ENCODE results near the gene HSPG2.
A peak's percentile ranks its signal among the peaks of the same experiment; 100 is the strongest.

The HSPG2 gene

GRCh38 chr1:21966247-21967000, 29.3 kb upstream of the HSPG2 start:
- H3K4me3 Mint-ChIP-seq, result no peak overlapping the region
- no peak overlapping the region for H3K27ac Mint-ChIP-seq
- no peaks in the 10 kb centered on the region for H3K27me3 Mint-ChIP-seq
- H3K36me3 Mint-ChIP-seq (ENCODE audit: low read depth), result no peaks in the 10 kb centered on the region
- H3K4me1 Mint-ChIP-seq (ENCODE audit: low read depth), result peaks cover 5% of the 10 kb centered on the region
- H3K9me3 Mint-ChIP-seq, result no peaks in the 10 kb centered on the region
- no peak for DNase-seq

GRCh38 chr1:21963477-21964217, 26.5 kb upstream of the HSPG2 start:
- Mint-ChIP-seq H3K9me3 (no peaks in the 10 kb centered on the region), H3K36me3 (ENCODE audit: low read depth) (no peaks in the 10 kb centered on the region), H3K4me3 (no peak overlapping the region), H3K27ac (peak overlapping the region; percentile 45), H3K4me1 (ENCODE audit: low read depth) (peaks cover 5% of the 10 kb centered on the region), H3K27me3 (no peaks in the 10 kb centered on the region)
- peak; percentile 90 for DNase-seq

GRCh38 chr1:21961799-21962198, 24.7 kb upstream of the HSPG2 start:
- Mint-ChIP-seq H3K4me3 (no peak overlapping the region), H3K36me3 (ENCODE audit: low read depth) (no peaks in the 10 kb centered on the region), H3K27ac (no peak overlapping the region), H3K9me3 (no peaks in the 10 kb centered on the region), H3K4me1 (ENCODE audit: low read depth) (peaks cover 21% of the 10 kb centered on the region), H3K27me3 (no peaks in the 10 kb centered on the region)
- DNase-seq, result no peak

- Mint-ChIP-seq H3K27me3 (no peaks in the 10 kb centered on the region), H3K27ac (no peak overlapping the region), H3K36me3 (ENCODE audit: low read depth) (no peaks in the 10 kb centered on the region), H3K4me3 (no peak overlapping the region), H3K4me1 (ENCODE audit: low read depth) (peaks cover 26% of the 10 kb centered on the region), H3K9me3 (no peaks in the 10 kb centered on the region)
- no peak for DNase-seq
These were observed 24.2 kb upstream of the HSPG2 start for GRCh38 chr1:21961337-21961736.

GRCh38 chr1:21956720-21957552, 19.8 kb upstream of the HSPG2 start:
- Mint-ChIP-seq H3K27ac (peak overlapping the region; percentile 93), H3K9me3 (no peaks in the 10 kb centered on the region), H3K27me3 (no peaks in the 10 kb centered on the region), H3K4me3 (peak overlapping the region; percentile 55), H3K4me1 (ENCODE audit: low read depth) (peaks cover 26% of the 10 kb centered on the region), H3K36me3 (ENCODE audit: low read depth) (no peaks in the 10 kb centered on the region)
- peak; percentile 65 for DNase-seq

- Mint-ChIP-seq H3K27me3 (no peaks in the 10 kb centered on the region), H3K4me1 (ENCODE audit: low read depth) (peaks cover 26% of the 10 kb centered on the region), H3K4me3 (no peak overlapping the region), H3K36me3 (ENCODE audit: low read depth) (no peaks in the 10 kb centered on the region), H3K9me3 (no peaks in the 10 kb centered on the region), H3K27ac (no peak overlapping the region)
- DNase-seq, result no peak
These were observed 18.6 kb upstream of the HSPG2 start for GRCh38 chr1:21955501-21956281.

- peaks cover 26% of the 10 kb centered on the region for H3K4me1 Mint-ChIP-seq (ENCODE audit: low read depth)
- no peaks in the 10 kb centered on the region for H3K36me3 Mint-ChIP-seq (ENCODE audit: low read depth)
- H3K4me3 Mint-ChIP-seq, result no peak overlapping the region
- no peak for DNase-seq
- H3K27me3 Mint-ChIP-seq, result no peaks in the 10 kb centered on the region
- no peaks in the 10 kb centered on the region for H3K9me3 Mint-ChIP-seq
- H3K27ac Mint-ChIP-seq, result no peak overlapping the region
These were observed 17.9 kb upstream of the HSPG2 start for GRCh38 chr1:21955058-21955457.

- Mint-ChIP-seq H3K4me1 (ENCODE audit: low read depth) (peaks cover 20% of the 10 kb centered on the region), H3K9me3 (no peaks in the 10 kb centered on the region), H3K4me3 (no peak overlapping the region), H3K36me3 (ENCODE audit: low read depth) (no peaks in the 10 kb centered on the region), H3K27me3 (no peaks in the 10 kb centered on the region), H3K27ac (no peak overlapping the region)
- no peak for DNase-seq
These were observed 15.8 kb upstream of the HSPG2 start for GRCh38 chr1:21952786-21953520.

GRCh38 chr1:21951226-21951870, 14.2 kb upstream of the HSPG2 start:
- Mint-ChIP-seq H3K27me3 (no peaks in the 10 kb centered on the region), H3K36me3 (ENCODE audit: low read depth) (no peaks in the 10 kb centered on the region), H3K9me3 (no peaks in the 10 kb centered on the region), H3K4me3 (no peak overlapping the region), H3K27ac (no peak overlapping the region), H3K4me1 (ENCODE audit: low read depth) (peaks cover 6% of the 10 kb centered on the region)
- DNase-seq, result no peak

- no peaks in the 10 kb centered on the region for H3K9me3 Mint-ChIP-seq
- no peaks in the 10 kb centered on the region for H3K27me3 Mint-ChIP-seq
- no peak overlapping the region for H3K4me3 Mint-ChIP-seq
- H3K27ac Mint-ChIP-seq, result no peak overlapping the region
- peaks cover 2% of the 10 kb centered on the region for H3K4me1 Mint-ChIP-seq (ENCODE audit: low read depth)
- DNase-seq, result no peak
- no peaks in the 10 kb centered on the region for H3K36me3 Mint-ChIP-seq (ENCODE audit: low read depth)
These were observed 13.6 kb upstream of the HSPG2 start for GRCh38 chr1:21950734-21951133.

- Mint-ChIP-seq H3K27me3 (no peaks in the 10 kb centered on the region), H3K9me3 (no peaks in the 10 kb centered on the region), H3K36me3 (ENCODE audit: low read depth) (no peaks in the 10 kb centered on the region), H3K27ac (no peak overlapping the region), H3K4me1 (ENCODE audit: low read depth) (peaks cover 2% of the 10 kb centered on the region), H3K4me3 (no peak overlapping the region)
- DNase-seq, result no peak
These were observed 9.9 kb upstream of the HSPG2 start for GRCh38 chr1:21946836-21947587.

GRCh38 chr1:21944733-21945073, 7.6 kb upstream of the HSPG2 start:
- no peaks in the 10 kb centered on the region for H3K36me3 Mint-ChIP-seq (ENCODE audit: low read depth)
- H3K9me3 Mint-ChIP-seq, result no peaks in the 10 kb centered on the region
- no peak overlapping the region for H3K4me3 Mint-ChIP-seq
- DNase-seq, result no peak
- no peak overlapping the region for H3K27ac Mint-ChIP-seq
- H3K4me1 Mint-ChIP-seq (ENCODE audit: low read depth), result peaks cover 2% of the 10 kb centered on the region
- no peaks in the 10 kb centered on the region for H3K27me3 Mint-ChIP-seq

Data from activated T-cell treated with anti-CD3 and anti-CD28 coated beads, Interleukin-2, amount 50 U/mL, for 24 hours (primary cell).